Measurements from ENCODE around the gene DRD2. TPM values are rescaled to one million over a fixed set of nuclear protein-coding genes. Genes with fewer than 3 reads are reported as not detected.

DRD2 gene
- total RNA-seq, 2 donors from 2014 or later = 0.26 TPM; not detected in 1

DNA sequence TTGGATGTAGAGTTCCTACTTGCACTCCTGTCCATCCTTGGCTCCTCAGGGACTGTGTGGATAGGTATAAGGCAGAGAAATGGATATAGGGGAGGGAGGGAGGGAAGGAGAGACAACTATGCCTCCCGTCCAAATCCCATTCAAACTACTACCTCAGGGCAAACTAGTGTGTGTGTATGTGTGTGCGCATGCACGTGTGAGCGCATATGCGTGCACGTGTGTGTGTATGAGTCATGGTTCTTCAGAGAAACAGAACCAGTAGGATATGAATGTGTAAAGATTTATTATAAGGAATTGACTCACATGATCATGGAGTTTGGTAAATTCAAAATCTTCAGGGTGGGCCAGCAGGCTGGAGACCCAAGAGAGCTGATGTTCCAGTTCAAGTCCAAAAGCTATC lies 42.2 kb upstream of the DRD2 start:
- no peak for TF ChIP-seq POLR2A (IDR thresholded peaks at IDR 0.05)
- TF ChIP-seq, protein P1, sequence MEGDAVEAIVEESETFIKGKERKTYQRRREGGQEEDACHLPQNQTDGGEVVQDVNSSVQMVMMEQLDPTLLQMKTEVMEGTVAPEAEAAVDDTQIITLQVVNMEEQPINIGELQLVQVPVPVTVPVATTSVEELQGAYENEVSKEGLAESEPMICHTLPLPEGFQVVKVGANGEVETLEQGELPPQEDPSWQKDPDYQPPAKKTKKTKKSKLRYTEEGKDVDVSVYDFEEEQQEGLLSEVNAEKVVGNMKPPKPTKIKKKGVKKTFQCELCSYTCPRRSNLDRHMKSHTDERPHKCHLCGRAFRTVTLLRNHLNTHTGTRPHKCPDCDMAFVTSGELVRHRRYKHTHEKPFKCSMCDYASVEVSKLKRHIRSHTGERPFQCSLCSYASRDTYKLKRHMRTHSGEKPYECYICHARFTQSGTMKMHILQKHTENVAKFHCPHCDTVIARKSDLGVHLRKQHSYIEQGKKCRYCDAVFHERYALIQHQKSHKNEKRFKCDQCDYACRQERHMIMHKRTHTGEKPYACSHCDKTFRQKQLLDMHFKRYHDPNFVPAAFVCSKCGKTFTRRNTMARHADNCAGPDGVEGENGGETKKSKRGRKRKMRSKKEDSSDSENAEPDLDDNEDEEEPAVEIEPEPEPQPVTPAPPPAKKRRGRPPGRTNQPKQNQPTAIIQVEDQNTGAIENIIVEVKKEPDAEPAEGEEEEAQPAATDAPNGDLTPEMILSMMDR (IDR thresholded peaks at IDR 0.05) = no peak
- no peak for DNase-seq
- no peak for ATAC-seq
- Histone ChIP-seq H3K4me1 (no peaks in the 10 kb centered on the region), H3K36me3 (replicated peaks in 1 of 2; ENCODE audit: insufficient read depth in 1 of 2, low read depth in 2 of 2) (no peaks in the 10 kb centered on the region), H3K9me3 (no peaks in the 10 kb centered on the region), H3K27me3 (no peaks in the 10 kb centered on the region), H3K4me3 (no peak overlapping the region), H3K27ac (no peak overlapping the region)
- 88 to 95% methylated on average over 6 of the region's 6 CpGs for WGBS, 2 donors
- intact Hi-C loops (cut with DNase I) = no loop called here

DNA sequence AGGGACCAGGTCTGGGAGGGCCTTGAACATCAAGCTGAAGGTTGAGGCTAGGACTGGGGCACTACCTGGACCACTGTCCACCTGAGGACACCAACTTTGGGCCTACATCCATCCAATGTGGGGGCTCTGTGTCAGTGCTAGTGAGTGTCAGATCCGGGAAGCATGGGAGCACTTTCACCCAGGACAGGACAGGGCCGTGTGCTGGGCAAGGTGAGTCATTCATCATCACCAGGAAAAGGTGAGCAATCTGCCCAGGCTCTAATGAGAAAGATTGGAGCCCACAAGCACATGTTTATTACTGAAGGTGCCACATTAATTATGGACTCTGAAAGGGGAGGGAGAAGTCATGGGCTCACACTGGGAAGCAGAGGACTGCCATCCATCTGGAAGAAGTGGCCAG lies 39.7 kb upstream of the DRD2 start:
- H3K27me3 ChIP-seq = no peaks in the 10 kb centered on the region
- H3K4me1 ChIP-seq = no peaks in the 10 kb centered on the region
- DNase-seq (no peak), ATAC-seq (no peak)
- no peak overlapping the region for H3K4me3 ChIP-seq
- TF ChIP-seq, protein P1 (IDR thresholded peaks at IDR 0.05) = no peak
- TF ChIP-seq POLR2A (IDR thresholded peaks at IDR 0.05) = no peak
- WGBS, 2 donors = 65 to 100% methylated on average over 1 to 2 of the region's 2 CpGs
- no peaks in the 10 kb centered on the region for H3K36me3 ChIP-seq (replicated peaks in 1 of 2; ENCODE audit: insufficient read depth in 1 of 2, low read depth in 2 of 2)
- no peaks in the 10 kb centered on the region for H3K9me3 ChIP-seq
- no peak overlapping the region for H3K27ac ChIP-seq
- intact Hi-C loops (cut with DNase I) = no loop called here

DNA sequence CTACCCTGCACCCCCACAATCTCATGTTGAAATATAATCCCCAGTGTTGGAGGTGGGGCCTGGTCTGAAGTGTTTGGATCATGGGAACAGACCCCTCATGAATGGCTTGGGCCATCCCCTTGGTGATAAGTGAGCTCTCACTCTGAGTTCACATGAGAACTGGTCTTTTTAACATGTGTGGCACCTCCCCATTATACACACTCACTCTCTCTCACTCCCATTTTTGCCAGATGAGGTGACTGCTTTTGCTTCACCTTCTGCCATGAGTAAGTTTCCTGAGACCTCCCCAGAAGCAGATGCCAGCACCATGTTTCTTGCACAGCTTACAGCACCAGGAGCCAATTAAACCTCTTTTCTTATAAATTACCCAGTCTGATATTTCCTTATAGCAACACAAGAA lies 32.1 kb upstream of the DRD2 start:
- intact Hi-C loops (cut with DNase I) = no loop called here
- DNase-seq = no peak
- TF ChIP-seq, protein P1 (IDR thresholded peaks at IDR 0.05) = no peak
- TF ChIP-seq POLR2A (IDR thresholded peaks at IDR 0.05) = no peak
- Histone ChIP-seq H3K4me3 (no peak overlapping the region), H3K9me3 (no peaks in the 10 kb centered on the region), H3K27me3 (no peaks in the 10 kb centered on the region), H3K4me1 (no peaks in the 10 kb centered on the region), H3K27ac (no peak overlapping the region), H3K36me3 (replicated peaks in 1 of 2; ENCODE audit: insufficient read depth in 1 of 2, low read depth in 2 of 2) (no peaks in the 10 kb centered on the region)
- no peak for ATAC-seq

DNA sequence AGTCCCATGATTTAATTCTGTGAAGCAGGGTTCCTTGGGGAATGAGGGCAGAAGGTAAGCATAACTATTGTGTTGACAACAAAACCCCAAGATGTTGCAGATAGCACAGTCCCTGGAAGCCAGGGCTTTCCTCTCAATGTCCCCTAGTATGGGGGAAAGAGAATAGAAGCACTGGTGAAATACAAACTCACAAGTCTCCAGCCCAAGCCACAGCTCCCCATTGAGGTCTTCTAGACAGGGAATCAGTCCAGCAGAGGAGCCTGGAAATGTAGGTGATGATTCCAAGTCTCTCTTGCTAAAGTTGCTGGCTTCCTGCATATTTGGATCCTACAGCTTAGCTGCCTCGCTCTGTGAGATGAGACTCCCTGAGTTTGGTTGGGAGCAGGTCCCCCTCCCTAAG lies 31.7 kb upstream of the DRD2 start:
- DNase-seq (no peak), ATAC-seq (no peak)
- no peaks in the 10 kb centered on the region for H3K4me1 ChIP-seq
- H3K27ac ChIP-seq = no peak overlapping the region
- no peaks in the 10 kb centered on the region for H3K36me3 ChIP-seq (replicated peaks in 1 of 2; ENCODE audit: insufficient read depth in 1 of 2, low read depth in 2 of 2)
- intact Hi-C loops (cut with DNase I) = no loop called here
- no peaks in the 10 kb centered on the region for H3K27me3 ChIP-seq
- no peaks in the 10 kb centered on the region for H3K9me3 ChIP-seq
- WGBS, 2 donors = 100% methylated on average over 1 of the region's 1 CpG
- no peak for TF ChIP-seq POLR2A (IDR thresholded peaks at IDR 0.05)
- TF ChIP-seq, protein P1 (IDR thresholded peaks at IDR 0.05) = no peak
- no peak overlapping the region for H3K4me3 ChIP-seq

DNA sequence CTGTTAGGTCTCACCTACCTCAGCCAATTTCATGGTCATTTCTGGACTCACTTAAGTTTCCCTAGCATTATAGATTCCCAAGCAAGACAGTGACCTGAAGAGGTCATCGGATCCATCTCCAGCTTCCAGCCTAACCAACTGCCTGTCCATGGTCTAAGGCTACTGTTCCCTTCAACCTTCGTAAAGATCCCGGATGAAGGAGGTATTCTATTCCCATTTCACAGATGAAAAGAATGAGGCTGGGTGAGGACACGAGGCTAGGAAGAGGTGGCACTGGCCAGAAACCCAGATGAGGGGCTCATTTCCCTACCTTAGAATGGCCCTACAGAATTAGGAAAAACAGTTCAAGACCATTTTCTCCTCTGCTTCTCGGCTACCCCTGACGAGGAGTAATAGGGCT lies 31.3 kb upstream of the DRD2 start:
- Histone ChIP-seq H3K27ac (no peak overlapping the region), H3K4me3 (no peak overlapping the region), H3K9me3 (no peaks in the 10 kb centered on the region), H3K4me1 (no peaks in the 10 kb centered on the region), H3K27me3 (no peaks in the 10 kb centered on the region), H3K36me3 (replicated peaks in 1 of 2; ENCODE audit: insufficient read depth in 1 of 2, low read depth in 2 of 2) (no peaks in the 10 kb centered on the region)
- no peak for ATAC-seq
- 57 to 72% methylated on average over 6 of the region's 6 CpGs for WGBS, 2 donors
- TF ChIP-seq, protein P1 (IDR thresholded peaks at IDR 0.05) = no peak
- TF ChIP-seq POLR2A (IDR thresholded peaks at IDR 0.05) = no peak
- DNase-seq = no peak
- intact Hi-C loops (cut with DNase I) = no loop called here

Measured in body of pancreas (tissue), 4 donors.